Kidney (tissue), 14 donors: ENCODE data around the gene NRP1. TPM values are rescaled to one million over a fixed set of nuclear protein-coding genes. Genes with fewer than 3 reads are reported as not detected.
A peak's percentile ranks its signal among the peaks of the same experiment; 100 is the strongest.

Experiments
- DNase-seq, 5 donors: peaks; one replicate each; pipeline ENCODE4 v3.0.0-alpha.2; 2013 to 2020
- FAIRE-seq: peaks from 2 replicates; lab custom pipeline; 2012; peaks lifted over from hg19 to GRCh38; lab: Jason Lieb, UNC
- H3K27ac ChIP-seq, 2 donors: one replicate each; pipeline ENCODE4 v1.7.0; 2013; ENCODE audit warnings: low read depth in 2 of 2, low read length in 2 of 2, inconsistent platforms in 1 of 2
- H3K27me3 ChIP-seq: one replicate; pipeline ENCODE4 v1.7.1; 2013; ENCODE audit warnings: low read length, inconsistent platforms; ENCODE audit not compliant: control insufficient read depth, insufficient read depth
- H3K36me3 ChIP-seq, 3 donors: one replicate each; pipeline versions ENCODE4 v1.7.0 to v1.7.1; 2013; ENCODE audit warnings: low read length in 3 of 3, control low read depth in 1 of 3, inconsistent platforms in 1 of 3; ENCODE audit not compliant: insufficient read depth in 3 of 3, control insufficient read depth in 2 of 3
- H3K4me1 ChIP-seq, 3 donors: one replicate each; pipeline versions ENCODE4 v1.7.0 to v1.7.1; 2013; ENCODE audit warnings: low read length in 3 of 3, inconsistent platforms in 1 of 3, low read depth in 1 of 3; ENCODE audit not compliant: control insufficient read depth in 2 of 3, insufficient read depth in 2 of 3
- H3K4me3 ChIP-seq, 3 donors: one replicate each; pipeline versions ENCODE4 v1.7.0 to v1.8.1; 2013; ENCODE audit warnings: low read length in 3 of 3, control low read depth in 1 of 3, inconsistent platforms in 1 of 3
- H3K9ac ChIP-seq, 3 donors: one replicate each; pipeline versions ENCODE4 v1.7.0 to v1.7.1; 2013; ENCODE audit warnings: low read length in 3 of 3, control low read depth in 1 of 3, inconsistent platforms in 1 of 3
- H3K9me3 ChIP-seq, 3 donors: one replicate each; pipeline versions ENCODE4 v1.7.0 to v1.7.1; 2013; ENCODE audit warnings: low read length in 3 of 3, control low read depth in 1 of 3, inconsistent platforms in 1 of 3; ENCODE audit not compliant: control insufficient read depth in 2 of 3, insufficient read depth in 1 of 3
- intact Hi-C: fragments of 100-400 bp; cut with DNase I; formaldehyde crosslinking; loops from one replicate; pipeline ENCODE4 v1.11.1; 2022
- polyA plus RNA-seq: library from polyadenylated mRNA; stranded (reverse); fragments of 350-450 nt; fragmentation: Illumina TruSeq; extraction: RNeasy Lipid Tissue Mini Kit (QIAGEN cat#74804); gene quantifications from one replicate; pipeline ENCODE4 v1.2.3, GENCODE V29; 2014; ENCODE audit warnings: low read depth, low replicate concordance; ENCODE audit not compliant: insufficient read depth
- total RNA-seq: library from RNA; stranded (reverse); fragmentation: NEBNext Ultra II Directional; extraction: Animal tissue kit (Norgen Biotek cat#: 25700); gene quantifications from one replicate; pipeline ENCODE4 v1.2.1, GENCODE V29; 2021
- TF ChIP-seq, protein P1 (sequence below): IDR thresholded peaks from 3 replicates; pipeline ENCODE4 v1.5.1; 2012; ENCODE audit warnings: mild to moderate bottlenecking, moderate library complexity, borderline replicate concordance; ENCODE audit not compliant: insufficient read depth; ENCODE audit errors: extremely low read depth
- donor health status: control.
- donor health status: control.
- donor health status: control.
- donor health status: control.
- donor health status: control.
- donor health status: DM: yes; HTN: yes; CAD: no.
- donor health status: Normal renal cell carcinoma (clear cell type).

NRP1 gene
- total and polyA plus RNA-seq, 2 donors from 2014 or later = 40.5 to 243 TPM

- no peak overlapping the region for H3K9ac ChIP-seq
- no peak for FAIRE-seq
- intact Hi-C loops = no loop called here
- peak overlapping the region in 1 of 2 donors; percentile 9 for H3K27ac ChIP-seq
- DNase-seq = peak in 1 of 5 donors; percentile 29
- peaks cover 0 to 11% (median 5%) of the 10 kb centered on the region in 3 donors for H3K36me3 ChIP-seq
- H3K27me3 ChIP-seq = no peaks in the 10 kb centered on the region
- H3K4me3 ChIP-seq = no peak overlapping the region
- H3K9me3 ChIP-seq = no peaks in the 10 kb centered on the region
- H3K4me1 ChIP-seq = peaks cover 5 to 14% (median 9%) of the 10 kb centered on the region in 3 donors
- TF ChIP-seq, protein P1, sequence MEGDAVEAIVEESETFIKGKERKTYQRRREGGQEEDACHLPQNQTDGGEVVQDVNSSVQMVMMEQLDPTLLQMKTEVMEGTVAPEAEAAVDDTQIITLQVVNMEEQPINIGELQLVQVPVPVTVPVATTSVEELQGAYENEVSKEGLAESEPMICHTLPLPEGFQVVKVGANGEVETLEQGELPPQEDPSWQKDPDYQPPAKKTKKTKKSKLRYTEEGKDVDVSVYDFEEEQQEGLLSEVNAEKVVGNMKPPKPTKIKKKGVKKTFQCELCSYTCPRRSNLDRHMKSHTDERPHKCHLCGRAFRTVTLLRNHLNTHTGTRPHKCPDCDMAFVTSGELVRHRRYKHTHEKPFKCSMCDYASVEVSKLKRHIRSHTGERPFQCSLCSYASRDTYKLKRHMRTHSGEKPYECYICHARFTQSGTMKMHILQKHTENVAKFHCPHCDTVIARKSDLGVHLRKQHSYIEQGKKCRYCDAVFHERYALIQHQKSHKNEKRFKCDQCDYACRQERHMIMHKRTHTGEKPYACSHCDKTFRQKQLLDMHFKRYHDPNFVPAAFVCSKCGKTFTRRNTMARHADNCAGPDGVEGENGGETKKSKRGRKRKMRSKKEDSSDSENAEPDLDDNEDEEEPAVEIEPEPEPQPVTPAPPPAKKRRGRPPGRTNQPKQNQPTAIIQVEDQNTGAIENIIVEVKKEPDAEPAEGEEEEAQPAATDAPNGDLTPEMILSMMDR = no peak
Observed at GRCh38 chr10:33233221-33233620, 101.2 kb downstream of the NRP1 start.

- H3K9ac ChIP-seq = no peak overlapping the region
Observed at GRCh38 chr10:33231621-33232350, 102.7 kb downstream of the NRP1 start.

DNA sequence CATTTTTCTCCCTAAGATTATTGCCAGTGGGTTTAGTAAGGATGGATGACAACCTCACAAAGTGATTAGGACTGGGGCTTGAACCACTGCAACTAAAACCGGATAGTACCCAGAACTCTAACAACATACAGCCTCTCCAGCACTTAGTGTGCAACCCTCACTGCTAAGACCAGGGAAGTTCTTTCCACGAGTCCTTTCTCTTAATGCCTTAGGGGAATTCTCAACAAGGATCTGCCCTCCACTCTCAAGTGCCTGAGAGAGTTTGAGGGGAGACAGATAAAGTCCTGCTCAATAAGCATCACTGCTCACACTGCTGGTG, 104.6 kb downstream of the NRP1 start:
- Histone ChIP-seq H3K9me3 (no peaks in the 10 kb centered on the region), H3K4me3 (no peak overlapping the region), H3K27me3 (no peaks in the 10 kb centered on the region), H3K9ac (no peak overlapping the region), H3K36me3 (peaks cover 2 to 19% (median 17%) of the 10 kb centered on the region in 3 donors), H3K27ac (no peak overlapping the region), H3K4me1 (peaks cover 0 to 9% (median 9%) of the 10 kb centered on the region in 3 donors)
- TF ChIP-seq, protein P1 = no peak
- DNase-seq = no peak
- no peak for FAIRE-seq
- intact Hi-C loops = no loop called here

More at GRCh38 chr10:33231621-33232350, 102.7 kb downstream of the NRP1 start:
- Histone ChIP-seq H3K27me3 (no peaks in the 10 kb centered on the region), H3K4me3 (no peak overlapping the region), H3K4me1 (peaks cover 5 to 14% (median 9%) of the 10 kb centered on the region in 3 donors), H3K27ac (no peak overlapping the region), H3K9me3 (no peaks in the 10 kb centered on the region), H3K36me3 (peaks cover 0 to 7% (median 4%) of the 10 kb centered on the region in 3 donors)
- intact Hi-C loops = no loop called here
- DNase-seq (no peak), FAIRE-seq (no peak)
- TF ChIP-seq, protein P1 = no peak
